NCI-H1436 (cell line): Measurements from ENCODE around the gene XRCC6.
"Not testable (repeated sequence)": the region's sequence is repeated elsewhere in the genome, so short reads cannot be mapped to it uniquely, and the experiment has no call there.

ENCODE experiments used
- DNase-seq: peaks from one replicate; lab custom pipeline; 2025; lab: John Stamatoyannopoulos, UW

XRCC6 gene

DNA sequence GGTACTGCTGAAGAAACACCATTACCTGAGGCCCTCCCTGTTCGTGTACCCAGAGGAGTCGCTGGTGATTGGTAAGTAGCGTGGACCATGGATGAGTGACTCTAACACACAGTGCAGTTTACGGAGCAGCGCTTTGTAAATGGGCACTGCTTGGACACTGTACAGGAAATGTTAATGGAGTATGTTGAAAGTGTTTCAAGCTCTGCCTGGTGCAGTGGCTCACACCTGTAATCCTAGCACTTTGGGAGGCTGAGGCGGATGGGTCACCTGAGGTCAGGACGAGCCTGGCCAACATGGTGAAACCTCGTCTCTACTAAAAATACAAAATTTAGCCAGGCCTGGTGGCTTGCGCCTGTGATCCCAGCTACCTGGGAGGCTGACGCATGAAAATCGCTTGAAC lies 29.7 kb downstream of the XRCC6 start:
- DNase-seq, result no peak

DNA sequence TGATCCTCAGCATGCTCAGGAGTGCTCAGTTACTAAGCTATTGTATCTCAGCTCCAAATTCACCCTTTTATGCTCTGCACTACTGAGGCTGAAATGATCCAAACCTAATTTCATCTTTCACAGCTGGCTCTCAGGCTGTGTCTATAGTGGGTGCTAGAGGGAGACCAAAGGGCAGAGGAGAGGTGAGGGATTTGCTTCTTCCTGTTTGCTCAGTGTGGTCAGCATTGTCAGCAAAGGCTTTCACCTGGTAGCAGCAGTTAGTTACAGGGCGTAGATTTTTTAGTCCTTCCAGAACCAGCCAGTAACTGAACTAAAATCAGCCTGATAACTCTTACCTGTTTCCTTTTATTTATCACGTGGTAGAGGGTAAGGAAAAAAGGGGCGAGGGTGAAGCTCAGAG lies 33.2 kb downstream of the XRCC6 start:
- no peak for DNase-seq

DNA sequence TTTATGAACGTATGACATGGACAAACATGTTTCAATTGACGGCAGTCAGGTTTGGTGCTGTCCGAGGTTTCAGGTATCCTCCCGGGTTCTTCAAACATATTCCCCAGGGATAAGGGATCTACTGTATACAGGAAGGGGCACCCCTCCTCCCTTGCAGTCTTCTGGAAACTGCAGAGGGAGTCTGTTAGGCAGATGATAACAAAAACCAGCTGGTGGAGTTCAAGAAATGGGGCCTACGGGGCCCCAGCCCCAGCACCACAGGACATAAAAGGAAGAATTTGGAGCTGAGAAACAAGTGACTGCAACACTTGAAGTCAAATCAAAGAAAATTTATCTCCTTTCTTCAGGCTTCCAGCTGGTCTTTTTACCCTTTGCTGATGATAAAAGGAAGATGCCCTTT lies 35.5 kb downstream of the XRCC6 start:
- no peak for DNase-seq

- no peak for DNase-seq
Observed at GRCh38 chr22:41657709-41658108, 36.6 kb downstream of the XRCC6 start.

GRCh38 chr22:41658869-41659268 lies 37.8 kb downstream of the XRCC6 start:
- DNase-seq, result no peak

DNA sequence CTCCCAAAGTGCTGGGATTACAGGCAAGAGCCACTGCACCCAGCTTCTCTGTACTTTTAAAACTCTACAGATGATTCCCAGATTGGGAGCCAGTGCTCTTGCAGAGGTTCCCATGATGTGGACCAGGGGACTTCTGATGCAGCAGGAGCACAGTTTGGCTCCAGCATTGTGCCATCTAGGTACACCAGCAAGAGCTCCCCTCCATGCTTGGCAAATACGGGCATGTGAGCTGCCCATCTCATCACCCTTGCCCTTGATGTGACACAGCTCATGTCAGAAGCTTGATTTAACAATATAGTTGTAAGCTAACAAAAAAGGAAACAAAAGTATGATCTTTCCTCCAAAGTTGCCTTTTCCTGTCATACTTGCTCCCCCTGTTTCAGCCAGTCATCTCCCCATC lies 38.8 kb downstream of the XRCC6 start:
- DNase-seq, result no peak

DNA sequence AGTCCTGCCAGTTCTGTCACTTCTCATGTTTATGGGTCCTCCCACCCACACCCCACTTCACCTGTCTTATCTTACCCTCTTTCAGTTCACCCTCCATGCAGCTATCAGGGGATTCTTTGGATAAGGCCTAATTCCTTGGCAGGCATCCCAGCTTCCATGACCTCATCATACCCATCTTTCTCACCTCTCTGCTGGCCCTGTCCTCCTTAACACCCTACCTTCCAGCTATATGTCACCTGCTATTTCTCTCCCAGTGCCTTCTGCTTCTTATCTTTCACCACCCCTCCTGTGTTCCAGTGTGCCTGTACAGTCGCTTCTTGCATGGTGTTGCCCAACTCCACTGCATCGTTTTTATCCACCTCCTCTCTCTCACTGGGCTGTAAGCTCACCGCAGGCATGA lies 39.3 kb downstream of the XRCC6 start:
- no peak for DNase-seq

GRCh38 chr22:41661088-41661487 lies 40.0 kb downstream of the XRCC6 start:
- DNase-seq, result no peak

DNA sequence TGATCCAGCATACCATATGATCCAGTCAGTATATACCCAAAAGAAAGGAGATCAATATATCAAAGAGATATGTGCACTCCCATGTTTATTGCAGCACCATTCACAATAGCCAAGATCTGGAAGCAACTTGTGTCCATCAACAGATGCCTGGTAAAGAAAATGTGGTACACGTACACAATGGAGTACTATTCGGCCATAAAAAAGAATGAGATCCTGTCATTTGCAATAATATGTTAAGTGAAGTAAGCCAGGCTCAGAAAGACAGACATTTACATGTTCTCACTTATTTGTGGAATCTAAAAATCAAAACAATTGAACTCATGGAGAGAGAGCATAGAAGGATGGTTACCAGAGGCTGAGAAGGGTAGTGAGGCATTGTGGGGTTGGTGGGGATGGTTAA lies 40.6 kb downstream of the XRCC6 start:
- DNase-seq, result no peak

DNA sequence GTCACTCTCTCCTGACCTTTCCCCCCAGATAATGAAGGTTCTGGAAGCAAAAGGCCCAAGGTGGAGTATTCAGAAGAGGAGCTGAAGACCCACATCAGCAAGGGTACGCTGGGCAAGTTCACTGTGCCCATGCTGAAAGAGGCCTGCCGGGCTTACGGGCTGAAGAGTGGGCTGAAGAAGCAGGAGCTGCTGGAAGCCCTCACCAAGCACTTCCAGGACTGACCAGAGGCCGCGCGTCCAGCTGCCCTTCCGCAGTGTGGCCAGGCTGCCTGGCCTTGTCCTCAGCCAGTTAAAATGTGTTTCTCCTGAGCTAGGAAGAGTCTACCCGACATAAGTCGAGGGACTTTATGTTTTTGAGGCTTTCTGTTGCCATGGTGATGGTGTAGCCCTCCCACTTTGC lies 42.5 kb downstream of the XRCC6 start:
- not testable (repeated sequence) for DNase-seq

DNA sequence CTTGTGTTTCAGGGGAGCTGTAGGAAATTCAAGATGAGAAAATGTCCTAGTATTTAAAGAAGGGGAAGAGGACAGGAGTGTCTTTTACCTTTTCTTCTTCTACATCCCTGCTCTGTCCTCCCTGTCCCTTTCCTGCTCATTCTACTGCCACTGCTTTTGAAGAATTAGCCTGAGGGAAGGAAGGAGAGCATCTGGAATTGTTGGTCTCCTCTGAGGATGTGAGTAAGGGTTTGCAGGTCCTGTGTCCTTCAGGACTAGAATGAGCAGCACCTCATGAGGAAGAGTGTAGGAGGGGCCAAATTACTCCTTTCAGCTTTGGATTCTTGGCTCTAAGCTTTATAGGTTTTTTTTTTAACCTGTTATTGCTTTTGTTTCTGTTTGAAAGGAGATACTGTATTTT lies 43.4 kb downstream of the XRCC6 start:
- no peak for DNase-seq

- DNase-seq, result no peak
Observed at GRCh38 chr22:41664951-41665350, 43.9 kb downstream of the XRCC6 start.

- no peak for DNase-seq
Observed at GRCh38 chr22:41668971-41669911, 48.1 kb downstream of the XRCC6 start.

DNA sequence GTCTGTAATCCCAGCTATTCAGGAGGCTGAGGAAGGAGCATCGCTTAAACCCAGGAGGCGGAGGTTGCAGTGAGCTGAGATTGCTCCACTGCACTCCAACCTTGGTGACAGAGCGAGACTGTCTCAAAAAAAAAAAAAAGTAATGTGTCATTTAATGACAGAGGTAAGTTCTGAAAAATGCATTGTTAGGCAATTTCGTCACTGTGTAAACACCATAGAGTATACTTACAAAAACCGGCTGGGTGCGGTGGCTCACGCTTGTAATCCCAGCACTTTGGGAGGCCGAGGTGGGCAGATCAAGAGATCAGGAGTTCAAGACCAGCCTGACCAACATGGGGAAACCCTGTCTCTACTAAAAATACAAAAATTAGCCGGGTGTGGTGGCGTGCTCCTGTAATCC lies 51.0 kb downstream of the XRCC6 start:
- DNase-seq, result not testable (repeated sequence)

DNA sequence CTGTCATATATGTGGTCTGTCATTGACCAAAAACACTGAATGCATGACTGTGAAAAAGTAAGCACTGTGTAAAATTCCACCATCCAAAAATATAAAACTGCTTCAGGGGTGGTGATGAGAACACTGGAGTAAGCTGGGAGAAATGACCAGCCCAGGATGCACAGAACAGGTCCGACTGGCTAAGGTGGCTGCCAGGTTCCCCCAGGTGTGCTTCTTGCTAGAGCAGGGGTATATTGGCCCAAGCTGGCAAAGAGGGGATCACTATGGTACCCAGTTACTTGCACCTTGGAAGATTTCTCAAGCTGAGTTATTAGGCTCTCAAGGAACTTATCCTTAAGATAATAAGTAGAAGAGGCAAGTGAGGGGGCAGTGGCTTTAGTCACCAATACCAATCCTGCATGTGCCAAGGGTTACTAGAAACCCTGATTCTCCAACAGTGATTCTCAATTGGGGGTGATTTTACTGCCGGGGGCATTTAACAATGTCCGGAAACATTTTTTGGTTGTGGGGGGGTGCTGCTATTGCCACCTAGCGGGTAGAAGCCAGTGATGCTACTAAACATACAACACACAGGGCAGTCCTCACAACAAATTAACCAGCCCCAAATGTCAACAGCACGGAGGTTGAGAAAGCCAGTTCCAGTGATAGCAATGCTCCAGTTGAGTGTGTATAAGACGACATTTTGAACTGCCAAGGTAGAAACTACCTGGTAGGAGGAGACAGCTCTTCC lies 51.9 kb downstream of the XRCC6 start:
- DNase-seq, result no peak

- no peak for DNase-seq
Observed at GRCh38 chr22:41674846-41675340, 53.8 kb downstream of the XRCC6 start.

DNA sequence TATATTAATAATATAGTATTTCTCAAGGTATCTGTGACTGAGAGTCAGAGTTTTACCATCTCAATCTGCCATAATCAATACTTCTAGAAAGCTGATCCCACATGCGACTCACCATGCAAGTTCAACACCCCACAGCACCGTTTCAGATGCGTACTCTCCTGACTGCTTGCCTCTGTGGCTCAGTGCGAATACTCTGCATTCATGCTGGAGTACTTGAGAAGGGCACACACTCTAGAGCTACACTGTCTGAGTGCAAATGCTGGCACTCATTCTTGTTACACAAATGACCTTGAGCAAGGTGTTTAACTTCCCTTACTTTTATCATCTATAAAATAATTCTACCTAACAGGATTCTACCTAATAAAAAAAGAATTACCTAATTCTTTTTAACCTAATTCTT lies 55.0 kb downstream of the XRCC6 start:
- no peak for DNase-seq

- peak; percentile 5 for DNase-seq
Observed at GRCh38 chr22:41681616-41682015, 60.5 kb downstream of the XRCC6 start.

GRCh38 chr22:41682033-41682807 lies 61.1 kb downstream of the XRCC6 start:
- DNase-seq, result peak; percentile 59

DNA sequence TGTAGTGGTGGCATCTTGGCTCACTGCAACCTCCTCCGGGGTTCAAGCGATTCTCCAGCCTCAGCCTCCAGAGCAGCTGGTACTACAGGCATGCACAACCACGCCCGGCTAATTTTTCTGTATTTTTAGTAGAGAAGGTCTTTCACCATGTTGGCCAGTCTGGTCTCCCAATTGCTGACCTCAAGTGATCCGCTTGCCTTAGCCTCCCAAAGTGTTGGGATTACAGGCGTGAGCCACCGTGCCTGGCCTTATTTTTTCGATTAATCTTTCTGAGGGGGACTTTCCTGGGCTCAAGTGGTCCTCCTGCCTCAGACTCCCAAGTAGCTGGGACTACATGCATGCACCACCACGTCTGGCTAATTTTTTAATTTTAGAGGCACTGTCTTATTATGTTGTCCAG lies 62.0 kb downstream of the XRCC6 start:
- no peak for DNase-seq

- no peak for DNase-seq
Observed at GRCh38 chr22:41683616-41684015, 62.5 kb downstream of the XRCC6 start.

DNA sequence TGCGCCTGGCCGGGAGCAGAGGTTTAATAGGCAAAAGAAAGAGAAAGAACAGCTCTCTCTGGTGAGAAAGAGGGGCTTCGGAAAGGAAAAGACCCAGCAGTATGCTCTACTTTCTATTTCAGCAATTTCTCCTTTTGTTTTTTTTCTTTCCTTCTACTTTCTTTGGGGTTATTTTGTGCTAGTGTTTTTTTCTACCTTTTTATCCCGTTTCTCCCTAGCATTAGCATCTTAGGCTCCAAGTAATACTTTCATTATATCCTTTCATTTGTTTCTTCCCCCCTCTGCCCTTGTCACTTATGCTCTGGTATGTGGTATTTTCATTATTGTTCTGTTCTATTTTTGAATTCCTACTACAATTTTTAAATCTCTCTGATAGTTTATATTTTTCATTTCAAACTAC lies 63.1 kb downstream of the XRCC6 start:
- DNase-seq, result no peak
